AG04449 (cell line): ENCODE measurements around the gene SETBP1.

Source experiments
- CTCF ChIA-PET: fragments of 350-600 bp; formaldehyde crosslinking; extraction: SDS; loops from one replicate; lab custom pipeline; 2021; ENCODE audit warnings: antibody characterized with exemption; lab: Yijun Ruan, JAX
- POLR2A ChIA-PET: fragments of 400-600, 350-600 bp; formaldehyde crosslinking; extraction: SDS; loops from one replicate; lab custom pipeline; 2020; ENCODE audit warnings: antibody characterized with exemption, inconsistent platforms; lab: Yijun Ruan, JAX
- DNase-seq: peaks from one replicate; pipeline ENCODE4 v3.0.0-alpha.2; 2010; ENCODE audit warnings: low read depth, low spot score
- H3K4me3 ChIP-seq: 2 replicates; pipeline ENCODE4 v1.5.1; 2011; ENCODE audit warnings: low read depth, mild to moderate bottlenecking, control low read depth, low read length
- CTCF ChIP-seq: IDR thresholded peaks from one replicate; pipeline ENCODE4 v1.5.1; 2011; ENCODE audit warnings: mild to moderate bottlenecking, moderate library complexity, low read length, control low read depth, inconsistent platforms; ENCODE audit not compliant: insufficient read depth; ENCODE audit errors: missing control alignments

SETBP1 gene

DNA sequence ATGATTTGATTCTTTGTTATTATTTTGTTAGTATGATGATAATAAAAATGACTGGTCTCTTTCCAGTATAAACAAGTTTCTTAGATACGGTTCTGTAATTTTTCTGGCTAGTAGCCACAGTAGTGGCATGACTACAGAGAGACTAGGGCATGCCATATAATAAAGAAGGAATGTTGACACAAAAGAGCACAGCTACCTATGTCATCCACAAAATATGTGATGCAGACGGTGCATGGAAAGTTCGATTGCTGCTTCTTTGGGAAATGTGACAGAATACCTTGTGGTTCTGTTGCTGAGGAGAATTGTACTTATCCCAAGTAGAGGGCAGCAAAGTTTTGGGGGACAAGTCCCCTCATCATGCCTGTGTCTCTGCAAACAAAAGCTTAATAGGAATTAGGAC lies 26.1 kb upstream of the SETBP1 start:
- ChIA-PET CTCF (interaction anchor here (0.6 to 1.4 kb wide), 4 partner anchors 10 to 559 kb away, joined by 3 to 7 read pairs (median 3); no protein-coding TSS in a partner anchor), POLR2A (no interaction called here)

DNA sequence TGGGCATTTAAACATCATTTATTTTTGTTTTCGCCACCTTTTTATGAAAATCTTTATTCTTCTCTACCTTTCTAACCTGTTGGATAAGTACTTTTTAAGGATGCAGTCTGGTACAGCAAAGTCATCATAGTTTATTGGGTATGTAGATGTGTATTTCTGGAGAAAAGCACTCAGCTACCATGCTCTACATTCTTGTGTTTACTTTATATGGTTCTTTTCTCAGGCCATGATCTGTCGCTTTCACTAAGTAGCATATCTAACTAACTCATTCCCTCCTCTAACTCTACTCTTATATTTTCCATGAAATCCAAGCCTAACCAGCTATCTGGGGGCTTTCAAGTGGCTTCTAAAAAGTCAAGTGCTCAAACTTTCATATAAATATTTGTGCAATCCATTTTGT lies 25.3 kb upstream of the SETBP1 start:
- TF ChIP-seq CTCF = no peak
- CTCF ChIA-PET = interaction anchor here (0.8 to 1.4 kb wide), 4 partner anchors 16 to 60 kb away, joined by 3 to 7 read pairs (median 3); no protein-coding TSS in a partner anchor
- DNase-seq = no peak
- H3K4me3 ChIP-seq = no peak overlapping the region
- POLR2A ChIA-PET = no interaction called here

More for the DNA sequence above, 26.1 kb upstream of the SETBP1 start:
- peak; percentile 59 for DNase-seq
- H3K4me3 ChIP-seq = no peak overlapping the region
- TF ChIP-seq CTCF = no peak

- DNase-seq = no peak
- no peak overlapping the region for H3K4me3 ChIP-seq
- ChIA-PET POLR2A (no interaction called here), CTCF (no interaction called here)
- TF ChIP-seq CTCF = no peak
These were observed 20.9 kb upstream of the SETBP1 start for GRCh38 chr18:44659771-44660170.

GRCh38 chr18:44668270-44668975 lies 12.3 kb upstream of the SETBP1 start:
- CTCF ChIA-PET = no interaction called here
- H3K4me3 ChIP-seq = no peak overlapping the region
- POLR2A ChIA-PET = no interaction called here
- DNase-seq = no peak
- no peak for TF ChIP-seq CTCF

GRCh38 chr18:44671914-44672313 lies 8.8 kb upstream of the SETBP1 start:
- POLR2A ChIA-PET = no interaction called here

DNA sequence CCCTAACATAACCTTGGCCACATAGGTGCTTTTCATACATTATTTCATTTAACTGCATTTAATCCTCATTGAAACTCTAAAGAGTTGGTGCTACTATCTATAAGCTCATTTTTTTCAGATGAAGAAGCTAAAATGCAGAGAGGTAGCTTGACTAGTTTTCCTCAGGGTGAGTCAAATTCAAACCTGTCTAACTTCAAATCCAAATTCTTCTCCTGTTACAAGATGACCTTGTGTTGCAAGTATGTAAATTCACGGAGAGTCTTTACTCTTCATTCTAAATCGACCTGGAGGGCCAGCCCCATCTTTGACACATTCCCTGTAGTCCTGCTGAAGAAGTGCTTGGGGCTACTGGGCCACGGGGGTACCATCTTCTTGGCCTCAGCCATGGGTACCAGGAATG lies 8.2 kb upstream of the SETBP1 start:
- H3K4me3 ChIP-seq = no peak overlapping the region
- ChIA-PET CTCF (interaction anchor here (0.6 to 2.3 kb wide), 2 partner anchors 8 to 17 kb away, joined by 3 to 7 read pairs; no protein-coding TSS in a partner anchor), POLR2A (no interaction called here)
- no peak for DNase-seq
- TF ChIP-seq CTCF = no peak

More at GRCh38 chr18:44671914-44672313, 8.8 kb upstream of the SETBP1 start:
- no peak for TF ChIP-seq CTCF
- no peak overlapping the region for H3K4me3 ChIP-seq
- CTCF ChIA-PET = interaction anchor here (2.3 kb wide), 1 partner anchor 17 kb away, joined by 7 read pairs; no protein-coding TSS in a partner anchor
- DNase-seq = no peak
